Smooth muscle cell of the brain vasculature (primary cell): ENCODE results near the gene RAB31.
"Not testable (repeated sequence)": the region's sequence is repeated elsewhere in the genome, so short reads cannot be mapped to it uniquely, and the experiment has no call there.

ENCODE experiments used
- DNase-seq: peaks from one replicate; pipeline ENCODE4 v3.0.0-alpha.2; 2012; ENCODE audit warnings: low read depth, low spot score

Gene RAB31

GRCh38 chr18:9835825-9836224 lies 127.7 kb downstream of the RAB31 start:
- DNase-seq, result no peak

- DNase-seq, result peak; percentile 91
Measured at GRCh38 chr18:9838144-9838877, 130.2 kb downstream of the RAB31 start.

GRCh38 chr18:9839211-9839610 lies 131.1 kb downstream of the RAB31 start:
- no peak for DNase-seq

- no peak for DNase-seq
Measured at GRCh38 chr18:9839853-9840252, 131.8 kb downstream of the RAB31 start.

- DNase-seq, result no peak
Measured at GRCh38 chr18:9841752-9842151, 133.7 kb downstream of the RAB31 start.

GRCh38 chr18:9842448-9842847 lies 134.3 kb downstream of the RAB31 start:
- DNase-seq, result no peak

- DNase-seq, result no peak
Measured at GRCh38 chr18:9845256-9845655, 137.2 kb downstream of the RAB31 start.

- no peak for DNase-seq
Measured at GRCh38 chr18:9846162-9846925, 138.2 kb downstream of the RAB31 start.

GRCh38 chr18:9848170-9848879 lies 140.2 kb downstream of the RAB31 start:
- no peak for DNase-seq

- DNase-seq, result no peak
Measured at GRCh38 chr18:9849407-9850283, 141.5 kb downstream of the RAB31 start.

GRCh38 chr18:9850309-9850708 lies 142.2 kb downstream of the RAB31 start:
- DNase-seq, result no peak

- DNase-seq, result no peak
Measured at GRCh38 chr18:9851511-9851910, 143.4 kb downstream of the RAB31 start.

GRCh38 chr18:9852266-9853081 lies 144.4 kb downstream of the RAB31 start:
- no peak for DNase-seq

GRCh38 chr18:9854801-9855676 lies 146.9 kb downstream of the RAB31 start:
- no peak for DNase-seq

GRCh38 chr18:9855681-9856080 lies 147.6 kb downstream of the RAB31 start:
- no peak for DNase-seq

GRCh38 chr18:9856092-9856491 lies 148.0 kb downstream of the RAB31 start:
- no peak for DNase-seq

- not testable (repeated sequence) for DNase-seq
Measured at GRCh38 chr18:9857479-9857998, 149.4 kb downstream of the RAB31 start.

- no peak for DNase-seq
Measured at GRCh38 chr18:9858642-9859041, 150.5 kb downstream of the RAB31 start.

- DNase-seq, result no peak
Measured at GRCh38 chr18:9859232-9859631, 151.1 kb downstream of the RAB31 start.
